Measurements from ENCODE around the gene WDR6. TPM values are rescaled to one million over a fixed set of nuclear protein-coding genes. Genes with fewer than 3 reads are reported as not detected.

WDR6 gene
- total RNA-seq, 1 experiment from 2014 or later = 159 TPM

- Histone ChIP-seq H3K36me3 (ENCODE audit: low read depth) (no peaks in the 10 kb centered on the region), H3K4me2 (peak overlapping the region; percentile 92), H3K27me3 (ENCODE audit: insufficient read depth, low read depth) (no peaks in the 10 kb centered on the region), H3K4me1 (replicated peaks; ENCODE audit: insufficient read depth) (peaks cover 20% of the 10 kb centered on the region), H4K20me1 (ENCODE audit: insufficient read depth) (peaks cover 2% of the 10 kb centered on the region; the same call in 1 of the 2 replicates), H3K79me2 (ENCODE audit: low read depth) (peaks cover 26% of the 10 kb centered on the region), H3K4me3 (peak overlapping the region; percentile 70), H3K9me2 (ENCODE audit: insufficient read depth) (no peaks in the 10 kb centered on the region), H3K27ac (no peak overlapping the region), H2AFZ (peak overlapping the region; percentile 80), H3F3A (ENCODE audit: insufficient read depth, low read depth) (peaks cover 34% of the 10 kb centered on the region), H3K9me3 (ENCODE audit: insufficient read depth, low read depth) (no peaks in the 10 kb centered on the region)
- TF ChIP-seq EZH2 (IDR thresholded peaks at IDR 0.05; ENCODE audit: low read depth) = no peak
- TF ChIP-seq CTCF (conservative IDR thresholded peaks at IDR 0.05) = no peak
- ChIA-PET CTCF (interaction anchor here (0.6 kb wide), 1 partner anchor 8 kb away, joined by 3 read pairs; no protein-coding TSS in a partner anchor), POLR2A (ENCODE audit: unreplicated experiment) (interaction anchor here (0.7 to 1.4 kb wide), 3 partner anchors 10 to 469 kb away, joined by 3 to 6 read pairs (median 3); partner anchors contain the start of gene WDR6)
- intact Hi-C loops (cut with micrococcal nuclease; ENCODE audit: unreplicated experiment) = no loop called here
- no TSS peak for BruUV-seq (replicated peaks)
- DNase-seq = no peak
These were observed 10.2 kb downstream of the WDR6 start for GRCh38 chr3:49017229-49017970.

- Histone ChIP-seq H3K4me2 (peak within 1 kb of the TSS; percentile 92), H3K9me2 (ENCODE audit: insufficient read depth) (no peaks in the 10 kb centered on the region), H3K4me1 (replicated peaks; ENCODE audit: insufficient read depth) (peaks cover 23% of the 10 kb centered on the region), H3K27me3 (ENCODE audit: insufficient read depth, low read depth) (no peaks in the 10 kb centered on the region), H3K9me3 (ENCODE audit: insufficient read depth, low read depth) (no peaks in the 10 kb centered on the region), H4K20me1 (ENCODE audit: insufficient read depth) (no peaks in the 10 kb centered on the region; the same call in 1 of the 2 replicates), H3K27ac (peak within 1 kb of the TSS; percentile 46), H2AFZ (peak within 1 kb of the TSS; percentile 80), H3F3A (ENCODE audit: insufficient read depth, low read depth) (peaks cover 42% of the 10 kb centered on the region), H3K79me2 (ENCODE audit: low read depth) (peaks cover 33% of the 10 kb centered on the region), H3K4me3 (peak within 1 kb of the TSS; percentile 70), H3K36me3 (ENCODE audit: low read depth) (no peaks in the 10 kb centered on the region)
- DNase-seq = peak; percentile 44 to 73
- ChIA-PET POLR2A (ENCODE audit: unreplicated experiment) (interaction anchor here (0.6 to 1.4 kb wide), 4 partner anchors 11 to 468 kb away, joined by 3 to 6 read pairs (median 4); partner anchors contain the start of gene WDR6), CTCF (no interaction called here)
- TF ChIP-seq CTCF (conservative IDR thresholded peaks at IDR 0.05) (no peak), EZH2 (IDR thresholded peaks at IDR 0.05; ENCODE audit: low read depth) (no peak)
- no TSS peak for BruUV-seq (replicated peaks)
- intact Hi-C loops (cut with micrococcal nuclease; ENCODE audit: unreplicated experiment) = no loop called here
These were observed 10.9 kb downstream of the WDR6 start, which contains the start of gene DALRD3 for GRCh38 chr3:49017971-49018706. TSS of gene DALRD3 (minus strand) at chr3:49018580. CDS start at chr3:49018564, 16 bp downstream.

GRCh38 chr3:49018707-49019006 lies 11.5 kb downstream of the WDR6 start:
- Histone ChIP-seq H3K9me3 (ENCODE audit: insufficient read depth, low read depth) (no peaks in the 10 kb centered on the region), H3K4me1 (replicated peaks; ENCODE audit: insufficient read depth) (peaks cover 28% of the 10 kb centered on the region), H3K4me2 (peak overlapping the region; percentile 92), H3F3A (ENCODE audit: insufficient read depth, low read depth) (peaks cover 45% of the 10 kb centered on the region), H4K20me1 (ENCODE audit: insufficient read depth) (no peaks in the 10 kb centered on the region; the same call in 1 of the 2 replicates), H3K36me3 (ENCODE audit: low read depth) (no peaks in the 10 kb centered on the region), H3K27me3 (ENCODE audit: insufficient read depth, low read depth) (no peaks in the 10 kb centered on the region), H3K27ac (peak overlapping the region; percentile 46), H3K9me2 (ENCODE audit: insufficient read depth) (no peaks in the 10 kb centered on the region), H3K4me3 (peak overlapping the region; percentile 70), H2AFZ (peak overlapping the region; percentile 80), H3K79me2 (ENCODE audit: low read depth) (peaks cover 38% of the 10 kb centered on the region)
- TF ChIP-seq CTCF (conservative IDR thresholded peaks at IDR 0.05) = no peak
- no peak for TF ChIP-seq EZH2 (IDR thresholded peaks at IDR 0.05; ENCODE audit: low read depth)
- DNase-seq = no peak
- POLR2A ChIA-PET (ENCODE audit: unreplicated experiment) = interaction anchor here (0.6 kb wide), 1 partner anchor 71 kb away, joined by 4 read pairs; no protein-coding TSS in a partner anchor
- no TSS peak for BruUV-seq (replicated peaks)
- intact Hi-C loops (cut with micrococcal nuclease; ENCODE audit: unreplicated experiment) = no loop called here
- CTCF ChIA-PET = no interaction called here

Data from PC-9 (cell line).